Stimulated activated CD4-positive, alpha-beta T cell treated with anti-CD3 and anti-CD28 coated beads, Interleukin-2, amount 100 ng/mL, for 48 hours (primary cell): Measurements from ENCODE around the gene CDH6.

Experiments used
- DNase-seq, 2 donors: peaks; one replicate each; pipeline ENCODE4 v3.0.0-alpha.2; 2020

Gene CDH6

GRCh38 chr5:31255041-31255440 is 61.6 kb downstream of the CDH6 start:
- DNase-seq: no peak

DNA sequence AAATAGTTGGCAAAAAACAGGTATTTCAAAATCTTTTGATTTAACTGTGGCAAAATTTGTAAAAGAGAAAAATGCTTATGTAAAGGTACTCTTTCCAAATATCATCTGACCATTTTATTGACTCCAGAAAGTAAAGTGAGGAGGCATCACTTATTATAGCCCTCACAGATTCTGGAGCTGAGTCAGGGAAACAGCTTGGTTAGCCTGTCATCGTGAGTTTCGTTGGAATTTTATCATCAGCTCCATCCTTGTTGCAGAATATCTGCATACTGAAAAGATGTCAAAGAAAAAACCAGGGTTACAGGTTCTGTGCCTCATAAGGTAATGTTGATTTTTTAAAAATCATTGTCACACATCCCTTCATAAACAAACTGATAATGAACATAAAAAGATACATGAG is 74.8 kb downstream of the CDH6 start:
- no peak for DNase-seq

DNA sequence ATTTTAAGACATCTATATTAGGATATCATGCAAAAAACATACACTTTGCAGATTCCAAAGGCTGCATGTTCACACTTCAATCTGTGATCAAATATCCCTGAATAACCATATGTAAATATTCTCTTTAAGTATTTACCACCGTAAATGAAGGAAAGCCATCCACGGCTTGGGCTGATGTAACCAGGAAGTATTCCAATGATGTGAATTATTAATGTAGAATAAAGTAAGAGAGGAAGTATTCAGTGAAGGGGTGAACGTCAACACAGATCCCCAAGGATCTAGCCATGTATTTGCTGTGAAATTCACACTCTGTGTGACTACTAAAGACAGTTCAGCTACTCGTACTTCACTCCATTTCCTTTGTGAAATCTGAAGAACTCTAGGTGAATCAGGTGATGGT is 75.2 kb downstream of the CDH6 start:
- no peak for DNase-seq

GRCh38 chr5:31269259-31269658 is 75.8 kb downstream of the CDH6 start:
- DNase-seq: no peak

DNA sequence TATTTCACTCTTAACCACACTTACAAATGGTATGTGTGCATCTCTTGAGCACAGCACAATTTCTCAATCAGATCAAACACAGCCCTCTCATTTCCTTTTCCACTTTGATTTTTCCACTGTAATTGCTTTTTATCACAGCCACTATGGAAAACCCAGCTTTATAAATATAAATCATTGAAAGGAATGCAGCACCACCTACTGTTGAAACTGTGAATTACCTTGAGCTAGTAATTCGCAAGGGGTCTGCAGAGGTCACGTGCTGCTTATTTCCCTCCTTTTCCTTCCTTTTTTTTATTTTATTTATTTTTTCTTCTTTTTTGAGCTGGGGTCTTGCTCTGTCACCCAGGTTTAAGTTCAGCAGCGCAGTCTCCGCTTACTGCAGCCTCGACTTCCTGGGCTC is 76.9 kb downstream of the CDH6 start:
- DNase-seq: no peak

- no peak for DNase-seq
Measured at GRCh38 chr5:31271567-31271966, 78.1 kb downstream of the CDH6 start.

- DNase-seq: no peak
Measured at GRCh38 chr5:31273161-31273560, 79.7 kb downstream of the CDH6 start.

DNA sequence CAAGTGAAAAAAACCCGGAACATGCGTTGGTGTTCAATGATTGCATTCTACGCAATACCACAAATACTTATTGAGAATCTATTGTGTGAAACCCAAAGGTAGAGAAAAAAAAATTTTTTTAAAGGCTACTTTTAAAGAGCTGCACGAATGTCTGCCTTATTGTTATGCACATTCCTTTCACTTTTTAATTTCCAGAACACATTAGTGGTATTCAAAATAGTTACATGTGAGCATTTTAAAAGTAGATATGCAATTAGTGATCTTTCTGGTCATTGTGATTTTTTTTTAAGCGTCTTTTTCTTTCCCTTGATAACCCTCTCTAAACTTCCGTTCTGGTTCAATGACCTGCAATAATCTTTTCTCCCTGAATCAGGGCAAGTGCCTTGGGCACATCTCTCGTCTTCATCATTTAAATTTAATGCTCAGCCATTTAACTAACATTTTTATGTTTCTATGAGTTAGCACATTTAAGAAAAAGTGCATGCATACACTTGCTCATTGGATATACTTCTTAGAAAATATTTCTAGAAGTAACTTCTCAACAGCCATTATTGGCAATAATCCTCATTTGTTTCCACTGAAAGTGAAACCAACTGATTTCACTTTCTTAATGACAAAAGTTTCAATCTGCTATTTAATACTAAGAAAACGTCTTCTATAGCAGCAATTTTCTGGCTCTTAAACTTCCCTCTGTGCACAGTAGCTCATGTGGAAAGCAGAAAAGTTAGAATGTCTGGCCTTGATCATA is 80.3 kb downstream of the CDH6 start:
- no peak for DNase-seq

DNA sequence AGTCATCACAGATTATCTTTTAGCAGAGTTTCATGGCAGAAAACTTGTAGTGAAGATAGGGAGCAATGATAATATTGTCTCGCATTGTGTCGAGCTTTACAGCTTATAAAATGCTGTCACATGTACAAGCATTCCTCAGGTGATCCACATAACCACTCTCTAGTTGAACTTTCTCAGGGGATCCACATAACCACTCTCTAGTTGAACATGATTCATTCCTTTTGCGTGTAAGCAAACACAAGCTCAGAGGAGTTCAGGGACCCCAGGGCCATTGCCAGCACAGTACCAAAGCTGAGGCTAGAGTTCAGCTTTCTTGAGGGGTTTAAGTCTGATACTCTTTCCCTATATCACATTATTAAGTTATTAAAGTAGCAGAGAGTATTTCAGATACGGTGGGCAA is 86.7 kb downstream of the CDH6 start:
- no peak for DNase-seq

GRCh38 chr5:31283326-31283725 is 89.8 kb downstream of the CDH6 start:
- no peak for DNase-seq

DNA sequence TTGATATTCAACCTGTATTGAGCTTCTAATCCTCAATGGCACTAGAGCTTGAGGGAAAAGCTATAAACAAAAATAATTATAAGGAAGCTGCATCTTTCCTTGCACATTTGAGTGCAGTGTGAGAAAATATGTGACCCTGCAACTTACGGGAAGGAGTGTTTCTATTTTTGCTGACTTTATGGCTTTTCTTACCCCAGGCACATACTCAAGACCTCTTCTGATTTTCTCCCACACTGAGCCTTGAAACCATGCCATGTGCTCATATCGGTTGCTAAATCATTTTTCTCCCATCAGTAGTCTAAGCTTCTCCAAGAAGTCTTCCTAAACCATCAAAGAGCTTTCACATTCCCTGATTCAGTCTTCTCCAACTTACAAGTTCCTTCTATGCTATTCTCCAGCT is 91.5 kb downstream of the CDH6 start:
- DNase-seq: no peak

DNA sequence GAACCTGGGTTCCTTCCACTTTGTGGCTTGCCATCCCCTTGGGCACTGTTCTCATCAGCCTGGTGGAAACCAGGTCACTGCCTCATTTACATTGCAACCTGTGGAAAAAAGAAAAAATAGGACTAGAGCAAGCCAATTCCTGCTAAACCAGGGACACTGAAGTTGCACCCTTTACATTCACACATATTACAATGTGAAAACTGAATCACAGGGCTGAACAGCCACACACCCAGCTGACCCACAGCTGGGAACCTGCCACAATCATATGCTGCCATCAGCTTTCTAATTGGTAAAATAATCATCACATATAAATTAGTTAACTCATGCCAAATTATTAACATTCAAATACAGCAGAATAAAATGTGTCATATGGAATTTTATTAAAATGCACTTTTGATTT is 94.5 kb downstream of the CDH6 start:
- no peak for DNase-seq

GRCh38 chr5:31289429-31289828 is 95.9 kb downstream of the CDH6 start:
- no peak for DNase-seq

DNA sequence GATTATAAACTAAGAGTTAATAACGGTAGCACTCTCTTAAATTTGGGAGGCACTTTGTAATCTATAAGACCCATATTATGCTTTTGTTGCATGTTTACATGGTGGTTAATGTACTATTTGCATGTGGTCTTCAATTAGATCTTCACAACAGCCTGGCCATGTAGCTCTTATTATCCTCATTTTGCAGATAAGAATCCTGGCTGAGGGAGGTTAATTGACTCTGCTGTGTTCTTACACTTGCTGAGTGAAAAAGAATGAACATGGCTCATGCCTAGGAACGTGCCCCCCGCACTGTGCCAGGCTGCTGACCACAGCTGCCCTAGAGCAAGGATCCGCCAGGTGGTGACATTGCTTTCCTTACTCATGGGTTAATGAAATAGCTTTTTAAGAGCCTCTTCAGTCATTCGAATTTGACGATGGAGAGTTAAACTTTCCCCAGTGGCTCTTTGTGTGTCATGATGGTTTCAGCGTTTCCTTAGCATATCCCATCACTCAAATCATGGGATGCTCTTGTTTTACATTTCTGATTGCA is 97.9 kb downstream of the CDH6 start:
- DNase-seq: no peak

DNA sequence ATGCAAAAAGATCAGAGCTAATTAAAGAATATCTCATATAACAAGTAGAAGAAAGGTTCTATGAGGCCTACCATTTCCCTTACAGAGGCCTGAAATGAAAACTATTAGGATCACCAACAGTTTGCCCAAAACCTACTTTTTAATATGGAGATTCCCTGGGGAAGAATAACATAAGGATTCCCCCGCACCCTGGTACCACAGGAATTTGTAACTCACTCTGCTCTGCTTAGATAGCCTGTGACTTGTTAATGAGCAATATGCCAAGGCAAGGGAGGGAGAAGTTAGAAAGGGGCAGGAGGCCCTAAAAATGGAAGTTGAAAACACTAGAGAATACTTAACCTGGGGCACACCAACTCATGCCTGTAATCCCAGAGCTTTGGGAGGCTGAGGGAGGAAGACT is 107.0 kb downstream of the CDH6 start:
- DNase-seq: no peak

- DNase-seq: no peak
Measured at GRCh38 chr5:31301833-31302232, 108.3 kb downstream of the CDH6 start.

DNA sequence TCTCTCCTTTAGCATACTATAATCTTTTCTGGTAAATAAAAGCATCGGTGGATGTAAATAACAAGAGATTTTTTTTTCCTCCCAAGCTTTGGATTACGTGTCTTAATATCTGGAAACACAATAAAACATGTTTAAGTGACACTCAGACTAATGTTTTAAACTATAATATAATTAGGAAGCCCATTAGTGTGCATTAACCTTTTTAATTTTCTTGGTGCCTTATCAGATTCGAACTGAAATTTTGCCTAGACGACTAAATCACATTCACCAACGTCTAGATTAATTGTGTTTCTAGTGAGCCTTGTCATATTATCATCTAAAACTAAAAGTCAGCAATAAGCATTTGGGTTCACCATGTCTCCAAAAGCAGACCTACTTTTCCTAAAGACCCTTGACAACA is 110.2 kb downstream of the CDH6 start:
- DNase-seq: no peak

DNA sequence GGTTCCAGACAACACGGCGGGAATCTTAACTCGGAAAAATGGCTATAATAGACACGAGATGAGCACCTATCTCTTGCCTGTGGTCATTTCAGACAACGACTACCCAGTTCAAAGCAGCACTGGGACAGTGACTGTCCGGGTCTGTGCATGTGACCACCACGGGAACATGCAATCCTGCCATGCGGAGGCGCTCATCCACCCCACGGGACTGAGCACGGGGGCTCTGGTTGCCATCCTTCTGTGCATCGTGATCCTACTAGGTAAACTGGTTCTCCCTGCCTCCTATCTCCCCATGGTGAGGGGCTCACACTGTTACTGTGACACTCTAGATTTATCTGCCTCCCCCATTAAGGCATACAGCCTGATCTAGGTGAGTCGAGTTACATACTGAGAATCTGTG is 124.2 kb downstream of the CDH6 start:
- no peak for DNase-seq

DNA sequence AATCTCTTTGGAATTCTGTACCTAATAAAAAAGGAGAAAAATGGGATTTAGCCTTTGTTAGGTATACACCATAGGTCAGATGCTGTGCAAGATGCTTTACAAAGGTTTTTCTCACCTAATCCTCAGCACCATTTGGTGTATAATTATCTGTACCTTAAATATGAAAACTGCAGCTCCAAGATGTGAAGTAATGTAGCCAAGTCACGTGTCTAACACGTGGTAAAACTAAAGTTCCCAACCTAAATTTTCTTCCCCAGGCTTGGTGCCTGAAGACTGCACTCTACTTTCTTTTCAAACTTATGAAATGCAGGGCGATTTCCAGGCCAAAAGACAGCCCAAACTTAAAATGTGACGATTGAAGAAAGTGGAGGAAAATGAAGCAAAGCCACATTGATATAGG is 125.8 kb downstream of the CDH6 start:
- DNase-seq: no peak

DNA sequence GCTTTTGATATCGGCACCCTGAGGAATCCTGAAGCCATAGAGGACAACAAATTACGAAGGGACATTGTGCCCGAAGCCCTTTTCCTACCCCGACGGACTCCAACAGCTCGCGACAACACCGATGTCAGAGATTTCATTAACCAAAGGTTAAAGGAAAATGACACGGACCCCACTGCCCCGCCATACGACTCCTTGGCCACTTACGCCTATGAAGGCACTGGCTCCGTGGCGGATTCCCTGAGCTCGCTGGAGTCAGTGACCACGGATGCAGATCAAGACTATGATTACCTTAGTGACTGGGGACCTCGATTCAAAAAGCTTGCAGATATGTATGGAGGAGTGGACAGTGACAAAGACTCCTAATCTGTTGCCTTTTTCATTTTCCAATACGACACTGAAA is 129.5 kb downstream of the CDH6 start:
- DNase-seq: no peak

GRCh38 chr5:31324842-31325241 is 131.4 kb downstream of the CDH6 start:
- DNase-seq: no peak

DNA sequence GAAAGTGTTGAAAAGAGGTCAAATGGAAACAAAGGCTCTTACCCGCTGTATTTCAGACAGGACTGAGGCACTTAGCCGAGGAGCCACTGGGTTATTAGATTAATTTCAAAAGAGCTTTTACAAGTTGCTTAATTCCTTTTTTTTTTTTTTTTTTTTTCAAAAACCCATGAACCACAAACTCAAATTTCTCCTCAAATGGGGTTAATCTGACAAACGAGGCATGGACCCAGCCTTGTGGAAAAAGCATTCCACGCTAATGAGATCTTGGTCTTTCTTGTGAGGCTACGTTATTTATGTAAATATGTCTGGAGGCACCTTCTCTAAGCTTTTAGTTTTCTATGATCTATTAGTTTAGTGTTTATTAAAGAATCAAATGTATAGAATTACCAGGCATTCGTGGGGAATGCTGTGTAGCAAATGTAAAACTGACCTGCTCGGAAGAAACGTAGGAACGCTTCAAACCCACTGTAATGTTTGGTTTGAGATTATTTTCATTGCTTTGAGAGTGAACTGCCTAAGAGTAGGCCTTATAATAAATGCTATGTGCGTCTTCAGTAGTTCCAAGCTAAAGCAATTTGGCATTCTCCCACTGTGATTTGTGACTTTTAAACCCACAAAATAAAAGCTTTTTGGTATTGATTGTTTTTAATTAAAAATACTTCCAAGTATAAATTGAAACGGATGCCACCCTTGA is 134.7 kb downstream of the CDH6 start:
- DNase-seq: no peak

DNA sequence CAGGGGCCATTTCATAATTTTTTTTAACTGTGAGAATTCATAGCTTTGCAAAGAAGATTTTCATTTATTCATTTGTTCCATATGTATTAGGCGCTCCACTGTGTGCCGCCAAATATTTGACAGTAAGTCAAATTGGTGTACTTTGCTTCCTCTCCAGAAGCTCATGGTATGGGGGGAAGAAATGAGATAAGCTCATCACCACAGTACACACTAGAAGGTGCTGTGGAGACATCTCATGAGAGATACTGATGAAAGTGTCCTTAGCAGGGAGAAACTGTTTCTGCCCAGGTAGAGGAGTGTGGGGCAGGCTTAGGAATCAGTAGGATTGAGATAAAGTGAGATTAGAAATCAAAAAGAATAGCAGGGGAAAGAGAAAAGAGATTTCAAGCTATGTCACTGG is 136.2 kb downstream of the CDH6 start:
- no peak for DNase-seq

DNA sequence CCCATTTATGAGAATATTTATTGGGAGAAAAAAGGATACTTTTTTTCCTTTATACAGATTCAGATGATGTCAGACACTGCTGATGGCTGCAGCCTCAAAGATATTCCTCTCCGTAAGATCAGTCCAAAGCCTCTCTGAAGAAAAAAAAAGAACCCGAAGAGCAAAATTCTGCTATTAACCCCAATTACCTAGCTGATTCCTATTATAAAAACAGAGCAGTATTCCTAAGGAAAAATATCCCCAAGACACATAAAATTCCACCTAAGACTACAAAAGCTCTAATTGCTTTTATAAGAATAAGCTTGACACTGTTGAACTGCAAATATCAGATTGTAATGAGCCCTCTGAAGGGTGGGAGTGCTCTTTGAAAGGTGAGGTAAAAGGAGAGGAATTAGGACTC is 138.7 kb downstream of the CDH6 start:
- DNase-seq: no peak

GRCh38 chr5:31333475-31333874 is 140.0 kb downstream of the CDH6 start:
- no peak for DNase-seq
